GM12892 (cell line): Measurements from ENCODE around the gene UBFD1.

Source experiments
- POLR2A ChIP-seq: IDR thresholded peaks from 2 replicates; pipeline ENCODE4 v1.6.1; 2011; ENCODE audit warnings: low read depth, low read length, control low read depth
- POLR2AphosphoS5 ChIP-seq: IDR thresholded peaks from 2 replicates; pipeline ENCODE4 v1.6.1; 2011; ENCODE audit warnings: low read depth, low read length, control low read depth

DNA sequence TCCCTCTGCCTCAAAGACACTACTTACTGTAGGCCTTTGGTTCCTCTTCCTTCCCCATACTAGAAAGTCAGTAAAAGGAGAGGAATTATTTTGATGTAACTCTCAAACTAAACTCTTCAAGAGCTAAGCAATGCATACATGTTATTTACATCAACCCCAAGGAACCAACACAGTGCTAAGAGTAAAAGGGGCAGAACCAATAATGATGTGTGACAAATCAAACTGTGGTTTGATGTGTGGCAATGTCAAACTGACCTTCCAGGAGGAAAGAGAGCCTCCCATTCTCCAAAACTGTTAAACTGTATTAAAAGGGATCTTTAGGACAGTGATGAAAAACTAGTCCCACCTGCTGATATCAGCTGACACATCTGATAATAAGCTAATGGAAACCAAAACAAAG, 22.9 kb downstream of the UBFD1 start:
- TF ChIP-seq POLR2A (no peak), POLR2AphosphoS5 (no peak)
